CD14-positive monocyte (primary cell): ENCODE measurements around the gene MPV17L2. TPM values are rescaled to one million over a fixed set of nuclear protein-coding genes. Genes with fewer than 3 reads are reported as not detected.

ENCODE experiments used
- DNase-seq, 3 donors: peaks; one replicate each; pipeline ENCODE4 v3.0.0-alpha.2; 2011 to 2022
- H2AFZ ChIP-seq: 2 replicates; pipeline ENCODE4 v1.6.0; 2012; ENCODE audit warnings: mild to moderate bottlenecking, low read depth, low read length, inconsistent platforms; ENCODE audit not compliant: insufficient read depth, poor library complexity, severe bottlenecking
- H3K27ac ChIP-seq, 2 donors: 1 replicate in 1 of 2; 2 replicates in 1 of 2; pipeline ENCODE4 v1.5.1; 2012 to 2013; ENCODE audit warnings: low read length in 2 of 2, control low read depth in 1 of 2, inconsistent platforms in 1 of 2, low read depth in 1 of 2, mild to moderate bottlenecking in 1 of 2
- H3K27me3 ChIP-seq, 2 donors: one replicate each; pipeline versions ENCODE4 v1.6.0 to v1.6.1; 2011 to 2013; ENCODE audit warnings: low read length in 2 of 2; ENCODE audit not compliant: control insufficient read depth in 2 of 2, insufficient read depth in 2 of 2
- H3K36me3 ChIP-seq, 2 donors: replicated peaks in 1 of 2; 1 replicate in 1 of 2; 2 replicates in 1 of 2; pipeline versions ENCODE4 v1.5.1 to v1.6.1; 2012 to 2013; ENCODE audit warnings: low read length in 2 of 2, control low read depth in 1 of 2, inconsistent platforms in 1 of 2, mild to moderate bottlenecking in 1 of 2; ENCODE audit not compliant: insufficient read depth in 2 of 2, control insufficient read depth in 1 of 2
- H3K4me1 ChIP-seq, 2 donors: 1 replicate in 1 of 2; 2 replicates in 1 of 2; pipeline versions ENCODE4 v1.5.1 to v1.6.1; 2012 to 2013; ENCODE audit warnings: low read length in 2 of 2, control low read depth in 1 of 2, inconsistent platforms in 1 of 2, mild to moderate bottlenecking in 1 of 2, moderate library complexity in 1 of 2; ENCODE audit not compliant: insufficient read depth in 2 of 2, control insufficient read depth in 1 of 2
- H3K4me2 ChIP-seq: replicated peaks from 2 replicates; pipeline ENCODE3; 2012; ENCODE audit warnings: low read length, moderate library complexity, mild to moderate bottlenecking; ENCODE audit not compliant: poor library complexity, severe bottlenecking; ENCODE audit errors: extremely low read depth
- H3K4me3 ChIP-seq, 3 experiments: fragments of 200-600 bp in 1 of 3; sonication (generic) in 1 of 3; replicated peaks in 1 of 3; 1 replicate in 2 of 3; 2 replicates in 1 of 3; pipeline ENCODE4 v1.5.1; 2011 to 2013; ENCODE audit warnings: low read length in 3 of 3, mild to moderate bottlenecking in 3 of 3, control low read depth in 2 of 3, low read depth in 2 of 3, inconsistent platforms in 1 of 3, moderate library complexity in 1 of 3
- H3K79me2 ChIP-seq: 2 replicates; pipeline ENCODE4 v1.6.0; 2012; ENCODE audit warnings: mild to moderate bottlenecking, control low read depth, inconsistent platforms, low read length, moderate library complexity; ENCODE audit not compliant: insufficient read depth
- H3K9ac ChIP-seq: 2 replicates; pipeline ENCODE4 v1.6.0; 2017; ENCODE audit warnings: low read length, mild to moderate bottlenecking; ENCODE audit not compliant: insufficient read depth, poor library complexity, severe bottlenecking
- H3K9me3 ChIP-seq, 2 donors: replicated peaks in 1 of 2; 1 replicate in 1 of 2; 2 replicates in 1 of 2; pipeline versions ENCODE4 v1.5.1 to v1.6.1; 2012 to 2013; ENCODE audit warnings: low read length in 2 of 2, control low read depth in 1 of 2; ENCODE audit not compliant: control insufficient read depth in 1 of 2, insufficient read depth in 1 of 2
- H4K20me1 ChIP-seq: 2 replicates; pipeline ENCODE4 v1.6.0; 2012; ENCODE audit warnings: mild to moderate bottlenecking, low read length, control low read depth, moderate library complexity; ENCODE audit not compliant: insufficient read depth
- H3K27ac Mint-ChIP-seq, 7 donors: one replicate each; pipeline ENCODE4 v1.8.0; 2020; ENCODE audit warnings: mild to moderate bottlenecking in 7 of 7, mixed read lengths in 7 of 7, moderate library complexity in 6 of 7, inconsistent platforms in 2 of 7
- H3K27me3 Mint-ChIP-seq, 3 donors: one replicate each; pipeline ENCODE4 v1.8.0; 2021 to 2022; ENCODE audit warnings: low read depth in 3 of 3, mild to moderate bottlenecking in 3 of 3, mixed read lengths in 3 of 3, moderate library complexity in 3 of 3, inconsistent platforms in 1 of 3
- H3K36me3 Mint-ChIP-seq, 2 donors: one replicate each; pipeline ENCODE4 v1.8.0; 2020; ENCODE audit warnings: mixed read lengths in 2 of 2, inconsistent platforms in 1 of 2, mild to moderate bottlenecking in 1 of 2
- H3K4me1 Mint-ChIP-seq: one replicate; pipeline ENCODE4 v1.8.0; 2020; ENCODE audit warnings: mild to moderate bottlenecking, mixed read lengths
- H3K4me3 Mint-ChIP-seq, 2 donors: one replicate each; pipeline ENCODE4 v1.8.0; 2020; ENCODE audit warnings: mild to moderate bottlenecking in 2 of 2, mixed read lengths in 2 of 2, moderate library complexity in 1 of 2
- H3K9me3 Mint-ChIP-seq, 7 donors: one replicate each; pipeline ENCODE4 v1.8.0; 2020 to 2022; ENCODE audit warnings: mixed read lengths in 7 of 7, mild to moderate bottlenecking in 6 of 7, moderate library complexity in 6 of 7, inconsistent platforms in 2 of 7
- WGBS: methylation state at CpG from one replicate; pipeline ENCODE4 v1.1.5; 2013; ENCODE audit warnings: missing lambda C conversion rate; ENCODE audit not compliant: insufficient coverage; 5-methylcytosine and 5-hydroxymethylcytosine counted together
- intact Hi-C, 2 donors: fragments of 100-400 bp; cut with micrococcal nuclease; formaldehyde crosslinking; loops; one replicate each; pipeline versions ENCODE4 v1.15.0 to v1.15.1; 2023
- polyA plus RNA-seq, 3 donors: library from polyadenylated mRNA; depleted of rRNA in 1 of 3; unstranded in 2 of 3; stranded (reverse) in 1 of 3; fragments of 300-500 nt in 2 of 3; fragments of >200 nt in 1 of 3; fragmentation: Illumina TruSeq in 2 of 3; gene quantifications; 1 replicate in 2 of 3; 2 replicates in 1 of 3; pipeline ENCODE4 v1.2.3, GENCODE V29; 2012 to 2021
- TF ChIP-seq, protein P1 (sequence below): fragments of 200-600 bp; IDR thresholded peaks from one replicate; pipeline ENCODE4 v1.8.0; 2022; ENCODE audit warnings: antibody characterized with exemption, mild to moderate bottlenecking

Gene MPV17L2
- polyA plus RNA-seq, 3 donors = 14.3 to 20.2 (median 15.0) TPM

DNA sequence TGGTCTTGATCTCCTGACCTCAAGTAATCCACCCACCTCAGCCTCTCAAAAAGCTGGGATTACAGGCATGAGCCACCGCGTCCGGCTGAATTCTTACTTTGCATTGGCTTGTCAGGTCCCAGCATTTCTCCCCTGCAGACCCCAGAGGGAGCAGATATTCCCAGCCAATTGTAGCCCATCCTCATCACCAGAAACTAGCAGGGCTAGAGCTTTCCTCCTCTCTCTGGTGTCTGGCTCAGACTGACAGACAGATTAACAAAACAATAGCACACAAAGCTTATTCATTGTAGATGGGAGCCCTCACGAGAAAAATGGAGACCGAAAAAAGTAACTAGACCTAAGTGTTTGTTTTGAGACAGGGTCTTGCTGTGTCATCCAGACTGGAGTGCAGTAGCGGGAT is 7.5 kb upstream of the MPV17L2 start:
- no peak for DNase-seq
- H3K4me1 Mint-ChIP-seq = peaks cover 18% of the 10 kb centered on the region
- Histone ChIP-seq H4K20me1 (peaks cover 30% of the 10 kb centered on the region), H3K4me2 (no peak overlapping the region), H3K36me3 (peaks cover 3 to 43% of the 10 kb centered on the region in 2 donors), H3K9ac (no peak overlapping the region), H2AFZ (no peak overlapping the region), H3K4me3 (no peak overlapping the region), H3K79me2 (peaks cover 3% of the 10 kb centered on the region), H3K27ac (no peak overlapping the region), H3K4me1 (peaks cover 19 to 20% of the 10 kb centered on the region in 2 donors), H3K9me3 (no peaks in the 10 kb centered on the region), H3K27me3 (no peaks in the 10 kb centered on the region)
- peak overlapping the region in 1 of 7 donors; percentile 10 for H3K27ac Mint-ChIP-seq
- intact Hi-C loops = no loop called here
- H3K36me3 Mint-ChIP-seq = peaks cover 40 to 43% of the 10 kb centered on the region in 2 donors
- H3K4me3 Mint-ChIP-seq = no peak overlapping the region
- H3K27me3 Mint-ChIP-seq = no peaks in the 10 kb centered on the region
- TF ChIP-seq, protein P1, sequence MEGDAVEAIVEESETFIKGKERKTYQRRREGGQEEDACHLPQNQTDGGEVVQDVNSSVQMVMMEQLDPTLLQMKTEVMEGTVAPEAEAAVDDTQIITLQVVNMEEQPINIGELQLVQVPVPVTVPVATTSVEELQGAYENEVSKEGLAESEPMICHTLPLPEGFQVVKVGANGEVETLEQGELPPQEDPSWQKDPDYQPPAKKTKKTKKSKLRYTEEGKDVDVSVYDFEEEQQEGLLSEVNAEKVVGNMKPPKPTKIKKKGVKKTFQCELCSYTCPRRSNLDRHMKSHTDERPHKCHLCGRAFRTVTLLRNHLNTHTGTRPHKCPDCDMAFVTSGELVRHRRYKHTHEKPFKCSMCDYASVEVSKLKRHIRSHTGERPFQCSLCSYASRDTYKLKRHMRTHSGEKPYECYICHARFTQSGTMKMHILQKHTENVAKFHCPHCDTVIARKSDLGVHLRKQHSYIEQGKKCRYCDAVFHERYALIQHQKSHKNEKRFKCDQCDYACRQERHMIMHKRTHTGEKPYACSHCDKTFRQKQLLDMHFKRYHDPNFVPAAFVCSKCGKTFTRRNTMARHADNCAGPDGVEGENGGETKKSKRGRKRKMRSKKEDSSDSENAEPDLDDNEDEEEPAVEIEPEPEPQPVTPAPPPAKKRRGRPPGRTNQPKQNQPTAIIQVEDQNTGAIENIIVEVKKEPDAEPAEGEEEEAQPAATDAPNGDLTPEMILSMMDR = no peak
- 95% methylated on average over 4 of the region's 6 CpGs for WGBS
- no peaks in the 10 kb centered on the region for H3K9me3 Mint-ChIP-seq

- no peaks in the 10 kb centered on the region for H3K9me3 ChIP-seq
- peaks cover 30% of the 10 kb centered on the region for H3K4me1 Mint-ChIP-seq
- no peak overlapping the region for H3K4me3 Mint-ChIP-seq
- WGBS = 80% methylated on average over 1 of the region's 4 CpGs
- H3K27ac ChIP-seq = no peak overlapping the region
- no peak for DNase-seq
- no peaks in the 10 kb centered on the region for H3K27me3 ChIP-seq
- H3K27ac Mint-ChIP-seq = peak overlapping the region in 3 of 7 donors; percentile 18 to 61 (median 50)
- H3K79me2 ChIP-seq = peaks cover 13% of the 10 kb centered on the region
- peaks cover 29 to 37% of the 10 kb centered on the region in 2 donors for H3K4me1 ChIP-seq
- H3K36me3 ChIP-seq = peaks cover 3 to 25% of the 10 kb centered on the region in 2 donors
- H3K36me3 Mint-ChIP-seq = peaks cover 32 to 36% of the 10 kb centered on the region in 2 donors
- H3K4me3 ChIP-seq = no peak overlapping the region
- intact Hi-C loops = loop anchor here in 1 of 2 donors (5.0 kb wide), 2 partner anchors 38 to 132 kb away; partner anchors contain the start of genes LSM4 and PIK3R2
- H3K27me3 Mint-ChIP-seq = peaks cover 0 to 4% (median 0%) of the 10 kb centered on the region in 3 donors
- H3K9me3 Mint-ChIP-seq = no peaks in the 10 kb centered on the region
- H2AFZ ChIP-seq = no peak overlapping the region
- TF ChIP-seq, protein P1 = no peak
- no peak overlapping the region for H3K9ac ChIP-seq
- no peak overlapping the region for H3K4me2 ChIP-seq
- H4K20me1 ChIP-seq = peaks cover 16% of the 10 kb centered on the region
Measured at GRCh38 chr19:18190278-18190677, 2.7 kb upstream of the MPV17L2 start.
